Testis (tissue), 2 donors: ENCODE measurements around the gene RBM42.
"Not testable (repeated sequence)": the region's sequence is repeated elsewhere in the genome, so short reads cannot be mapped to it uniquely, and the experiment has no call there.

Experiments
- POLR2A ChIP-seq: fragments of 450-650 bp; IDR thresholded peaks from one replicate; pipeline ENCODE4 v1.6.1; 2017; ENCODE audit warnings: antibody characterized with exemption, mild to moderate bottlenecking, moderate library complexity
- TF ChIP-seq, protein P1 (sequence below), 3 experiments: fragments of 450-650 bp in 2 of 3; fragments of 200-600 bp in 1 of 3; sonication (generic) in 1 of 3; IDR thresholded peaks; one replicate each; pipeline ENCODE4 v1.5.1; 2016 to 2019; ENCODE audit warnings: antibody characterized with exemption in 3 of 3, mild to moderate bottlenecking in 2 of 3, moderate library complexity in 1 of 3

DNA sequence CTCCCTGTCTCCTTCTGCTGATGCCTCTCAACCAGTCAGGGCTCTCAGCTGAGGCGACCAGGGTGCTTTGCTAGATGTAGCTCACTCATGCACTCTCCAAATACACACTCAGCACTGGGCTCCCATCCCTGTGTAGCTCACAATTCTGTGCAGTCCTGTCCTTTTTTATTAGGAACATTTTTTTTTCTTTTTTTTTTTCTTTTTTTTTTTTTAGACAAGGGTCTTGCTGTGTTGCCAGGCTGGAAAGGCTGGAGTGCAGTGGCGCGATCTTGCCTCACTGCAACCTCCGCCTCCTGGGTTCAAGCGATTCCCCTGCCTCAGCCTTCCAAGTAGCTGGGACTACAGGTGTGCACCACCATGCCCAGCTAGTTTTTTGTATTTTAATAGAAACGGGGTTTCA, 26.0 kb downstream of the RBM42 start:
- TF ChIP-seq, protein P1, sequence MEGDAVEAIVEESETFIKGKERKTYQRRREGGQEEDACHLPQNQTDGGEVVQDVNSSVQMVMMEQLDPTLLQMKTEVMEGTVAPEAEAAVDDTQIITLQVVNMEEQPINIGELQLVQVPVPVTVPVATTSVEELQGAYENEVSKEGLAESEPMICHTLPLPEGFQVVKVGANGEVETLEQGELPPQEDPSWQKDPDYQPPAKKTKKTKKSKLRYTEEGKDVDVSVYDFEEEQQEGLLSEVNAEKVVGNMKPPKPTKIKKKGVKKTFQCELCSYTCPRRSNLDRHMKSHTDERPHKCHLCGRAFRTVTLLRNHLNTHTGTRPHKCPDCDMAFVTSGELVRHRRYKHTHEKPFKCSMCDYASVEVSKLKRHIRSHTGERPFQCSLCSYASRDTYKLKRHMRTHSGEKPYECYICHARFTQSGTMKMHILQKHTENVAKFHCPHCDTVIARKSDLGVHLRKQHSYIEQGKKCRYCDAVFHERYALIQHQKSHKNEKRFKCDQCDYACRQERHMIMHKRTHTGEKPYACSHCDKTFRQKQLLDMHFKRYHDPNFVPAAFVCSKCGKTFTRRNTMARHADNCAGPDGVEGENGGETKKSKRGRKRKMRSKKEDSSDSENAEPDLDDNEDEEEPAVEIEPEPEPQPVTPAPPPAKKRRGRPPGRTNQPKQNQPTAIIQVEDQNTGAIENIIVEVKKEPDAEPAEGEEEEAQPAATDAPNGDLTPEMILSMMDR (IDR thresholded peaks at IDR 0.05), result not testable (repeated sequence)
- TF ChIP-seq POLR2A, result not testable (repeated sequence)
